H1 (cell line): ENCODE measurements around the gene TWIST2. TPM values are rescaled to one million over a fixed set of nuclear protein-coding genes. Genes with fewer than 3 reads are reported as not detected.

Experiments used
- CBX5 ChIP-seq: fragments of 300-800, 300-1000 bp; sonication (generic); IDR thresholded peaks from 2 replicates; pipeline ENCODE4 v1.7.1; 2016; ENCODE audit warnings: antibody characterized with exemption, low read length, low read depth
- NANOG ChIP-seq: IDR thresholded peaks from 2 replicates; pipeline ENCODE4 v1.6.1; 2011; ENCODE audit warnings: low read length, low read depth, mild to moderate bottlenecking, inconsistent platforms; ENCODE audit not compliant: insufficient read depth, poor library complexity, severe bottlenecking
- RAD21 ChIP-seq, 2 experiments: IDR thresholded peaks in 1 of 2; conservative IDR thresholded peaks in 1 of 2; 2 replicates each; pipeline ENCODE4 v1.6.1; 2011; ENCODE audit warnings: low read depth in 2 of 2, low read length in 2 of 2, improper control_type of control experiment in 1 of 2, inconsistent platforms in 1 of 2, mild to moderate bottlenecking in 1 of 2, moderate library complexity in 1 of 2
- RNF2 ChIP-seq: fragments of 200-900, 300-1000 bp; sonication (generic); IDR thresholded peaks from 2 replicates; pipeline ENCODE4 v1.7.1; 2016; ENCODE audit warnings: borderline replicate concordance, low read depth, mild to moderate bottlenecking, antibody characterized with exemption, low read length; ENCODE audit not compliant: poor library complexity, severe bottlenecking; ENCODE audit errors: missing control alignments
- RXRA ChIP-seq: IDR thresholded peaks from 2 replicates; pipeline ENCODE4 v1.6.1; 2011; ENCODE audit warnings: low read depth, mild to moderate bottlenecking, low read length, moderate library complexity; ENCODE audit not compliant: insufficient read depth
- SAP30 ChIP-seq: fragments of 300-600 bp; sonication (generic); IDR thresholded peaks from 2 replicates; pipeline ENCODE4 v1.7.1; 2012; ENCODE audit warnings: low read length, moderate library complexity, mild to moderate bottlenecking, inconsistent platforms; ENCODE audit not compliant: insufficient read depth, insufficient replicate concordance
- TAF1 ChIP-seq: IDR thresholded peaks from 2 replicates; pipeline ENCODE4 v1.6.1; 2011; ENCODE audit warnings: mild to moderate bottlenecking, low read depth, low read length
- polyA plus RNA-seq, 7 experiments: library from polyadenylated mRNA; depleted of rRNA in 3 of 7; stranded (reverse) in 5 of 7; unstranded in 2 of 7; fragments of >200 nt in 5 of 7; fragments of 200-250 nt in 2 of 7; gene quantifications; 1 replicate in 5 of 7; 2 replicates in 1 of 7; 4 replicates in 1 of 7; pipeline versions ENCODE4 v1.2.1 to v1.2.3, GENCODE V29; 2011 to 2013; ENCODE audit warnings: missing spikeins in 2 of 7, mixed read lengths in 2 of 7
- total RNA-seq: library from RNA; stranded (reverse); fragmentation: NEBNext Ultra II Directional; extraction: Animal tissue kit (Norgen Biotek cat#: 25700); gene quantifications from 2 replicates; pipeline ENCODE4 v1.2.1, GENCODE V29; 2021
- TF ChIP-seq, protein P1 (sequence below): fragments of 300-600 bp; sonication (generic); IDR thresholded peaks from 2 replicates; pipeline ENCODE4 v1.7.1; 2012; ENCODE audit warnings: low read length, moderate library complexity, mild to moderate bottlenecking, inconsistent platforms; ENCODE audit not compliant: insufficient replicate concordance

Gene TWIST2
- total and polyA plus RNA-seq, 2 of the 8 experiments (the other 6 are each of a cell fraction or from before 2014, with no cell fraction given), result 2.6 to 4.3 TPM

DNA sequence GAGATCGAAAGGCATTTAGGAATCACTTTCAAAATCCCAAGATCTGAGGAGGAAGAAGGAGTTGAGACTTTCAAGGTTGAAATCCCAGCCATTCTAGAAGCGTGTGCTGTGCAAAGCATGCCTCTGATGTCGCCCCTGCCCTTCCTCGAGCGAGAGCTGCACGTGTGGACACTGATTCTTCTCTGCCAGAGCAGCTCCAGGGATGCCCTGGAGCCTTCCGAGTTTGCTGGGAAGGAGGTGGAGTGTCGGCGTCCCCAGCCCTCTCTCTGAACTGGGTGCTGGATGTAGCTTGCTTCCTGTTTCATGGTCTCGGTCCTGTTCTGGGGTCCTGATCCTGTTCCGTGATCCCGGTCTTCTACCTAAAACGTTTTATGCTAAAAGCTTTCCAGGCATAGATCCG, 76.1 kb downstream of the TWIST2 start (continued):
- TF ChIP-seq, protein P1, sequence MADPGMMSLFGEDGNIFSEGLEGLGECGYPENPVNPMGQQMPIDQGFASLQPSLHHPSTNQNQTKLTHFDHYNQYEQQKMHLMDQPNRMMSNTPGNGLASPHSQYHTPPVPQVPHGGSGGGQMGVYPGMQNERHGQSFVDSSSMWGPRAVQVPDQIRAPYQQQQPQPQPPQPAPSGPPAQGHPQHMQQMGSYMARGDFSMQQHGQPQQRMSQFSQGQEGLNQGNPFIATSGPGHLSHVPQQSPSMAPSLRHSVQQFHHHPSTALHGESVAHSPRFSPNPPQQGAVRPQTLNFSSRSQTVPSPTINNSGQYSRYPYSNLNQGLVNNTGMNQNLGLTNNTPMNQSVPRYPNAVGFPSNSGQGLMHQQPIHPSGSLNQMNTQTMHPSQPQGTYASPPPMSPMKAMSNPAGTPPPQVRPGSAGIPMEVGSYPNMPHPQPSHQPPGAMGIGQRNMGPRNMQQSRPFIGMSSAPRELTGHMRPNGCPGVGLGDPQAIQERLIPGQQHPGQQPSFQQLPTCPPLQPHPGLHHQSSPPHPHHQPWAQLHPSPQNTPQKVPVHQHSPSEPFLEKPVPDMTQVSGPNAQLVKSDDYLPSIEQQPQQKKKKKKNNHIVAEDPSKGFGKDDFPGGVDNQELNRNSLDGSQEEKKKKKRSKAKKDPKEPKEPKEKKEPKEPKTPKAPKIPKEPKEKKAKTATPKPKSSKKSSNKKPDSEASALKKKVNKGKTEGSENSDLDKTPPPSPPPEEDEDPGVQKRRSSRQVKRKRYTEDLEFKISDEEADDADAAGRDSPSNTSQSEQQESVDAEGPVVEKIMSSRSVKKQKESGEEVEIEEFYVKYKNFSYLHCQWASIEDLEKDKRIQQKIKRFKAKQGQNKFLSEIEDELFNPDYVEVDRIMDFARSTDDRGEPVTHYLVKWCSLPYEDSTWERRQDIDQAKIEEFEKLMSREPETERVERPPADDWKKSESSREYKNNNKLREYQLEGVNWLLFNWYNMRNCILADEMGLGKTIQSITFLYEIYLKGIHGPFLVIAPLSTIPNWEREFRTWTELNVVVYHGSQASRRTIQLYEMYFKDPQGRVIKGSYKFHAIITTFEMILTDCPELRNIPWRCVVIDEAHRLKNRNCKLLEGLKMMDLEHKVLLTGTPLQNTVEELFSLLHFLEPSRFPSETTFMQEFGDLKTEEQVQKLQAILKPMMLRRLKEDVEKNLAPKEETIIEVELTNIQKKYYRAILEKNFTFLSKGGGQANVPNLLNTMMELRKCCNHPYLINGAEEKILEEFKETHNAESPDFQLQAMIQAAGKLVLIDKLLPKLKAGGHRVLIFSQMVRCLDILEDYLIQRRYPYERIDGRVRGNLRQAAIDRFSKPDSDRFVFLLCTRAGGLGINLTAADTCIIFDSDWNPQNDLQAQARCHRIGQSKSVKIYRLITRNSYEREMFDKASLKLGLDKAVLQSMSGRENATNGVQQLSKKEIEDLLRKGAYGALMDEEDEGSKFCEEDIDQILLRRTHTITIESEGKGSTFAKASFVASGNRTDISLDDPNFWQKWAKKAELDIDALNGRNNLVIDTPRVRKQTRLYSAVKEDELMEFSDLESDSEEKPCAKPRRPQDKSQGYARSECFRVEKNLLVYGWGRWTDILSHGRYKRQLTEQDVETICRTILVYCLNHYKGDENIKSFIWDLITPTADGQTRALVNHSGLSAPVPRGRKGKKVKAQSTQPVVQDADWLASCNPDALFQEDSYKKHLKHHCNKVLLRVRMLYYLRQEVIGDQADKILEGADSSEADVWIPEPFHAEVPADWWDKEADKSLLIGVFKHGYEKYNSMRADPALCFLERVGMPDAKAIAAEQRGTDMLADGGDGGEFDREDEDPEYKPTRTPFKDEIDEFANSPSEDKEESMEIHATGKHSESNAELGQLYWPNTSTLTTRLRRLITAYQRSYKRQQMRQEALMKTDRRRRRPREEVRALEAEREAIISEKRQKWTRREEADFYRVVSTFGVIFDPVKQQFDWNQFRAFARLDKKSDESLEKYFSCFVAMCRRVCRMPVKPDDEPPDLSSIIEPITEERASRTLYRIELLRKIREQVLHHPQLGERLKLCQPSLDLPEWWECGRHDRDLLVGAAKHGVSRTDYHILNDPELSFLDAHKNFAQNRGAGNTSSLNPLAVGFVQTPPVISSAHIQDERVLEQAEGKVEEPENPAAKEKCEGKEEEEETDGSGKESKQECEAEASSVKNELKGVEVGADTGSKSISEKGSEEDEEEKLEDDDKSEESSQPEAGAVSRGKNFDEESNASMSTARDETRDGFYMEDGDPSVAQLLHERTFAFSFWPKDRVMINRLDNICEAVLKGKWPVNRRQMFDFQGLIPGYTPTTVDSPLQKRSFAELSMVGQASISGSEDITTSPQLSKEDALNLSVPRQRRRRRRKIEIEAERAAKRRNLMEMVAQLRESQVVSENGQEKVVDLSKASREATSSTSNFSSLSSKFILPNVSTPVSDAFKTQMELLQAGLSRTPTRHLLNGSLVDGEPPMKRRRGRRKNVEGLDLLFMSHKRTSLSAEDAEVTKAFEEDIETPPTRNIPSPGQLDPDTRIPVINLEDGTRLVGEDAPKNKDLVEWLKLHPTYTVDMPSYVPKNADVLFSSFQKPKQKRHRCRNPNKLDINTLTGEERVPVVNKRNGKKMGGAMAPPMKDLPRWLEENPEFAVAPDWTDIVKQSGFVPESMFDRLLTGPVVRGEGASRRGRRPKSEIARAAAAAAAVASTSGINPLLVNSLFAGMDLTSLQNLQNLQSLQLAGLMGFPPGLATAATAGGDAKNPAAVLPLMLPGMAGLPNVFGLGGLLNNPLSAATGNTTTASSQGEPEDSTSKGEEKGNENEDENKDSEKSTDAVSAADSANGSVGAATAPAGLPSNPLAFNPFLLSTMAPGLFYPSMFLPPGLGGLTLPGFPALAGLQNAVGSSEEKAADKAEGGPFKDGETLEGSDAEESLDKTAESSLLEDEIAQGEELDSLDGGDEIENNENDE, result no peak
- TF ChIP-seq TAF1 (no peak), NANOG (no peak), RXRA (no peak), RAD21 (IDR thresholded peaks at IDR 0.05 in 1 of 2, conservative IDR thresholded peaks at IDR 0.05 in 1 of 2; ENCODE audit: low read depth in 2 of 2, low read length in 2 of 2) (no peak), CBX5 (no peak), SAP30 (no peak), RNF2 (no peak)
